Femur (tissue), 1 donor: ENCODE measurements around the gene BBX.

Experiments
- DNase-seq: peaks from one replicate; pipeline ENCODE4 v3.0.0-alpha.2; 2017

Gene BBX

DNA sequence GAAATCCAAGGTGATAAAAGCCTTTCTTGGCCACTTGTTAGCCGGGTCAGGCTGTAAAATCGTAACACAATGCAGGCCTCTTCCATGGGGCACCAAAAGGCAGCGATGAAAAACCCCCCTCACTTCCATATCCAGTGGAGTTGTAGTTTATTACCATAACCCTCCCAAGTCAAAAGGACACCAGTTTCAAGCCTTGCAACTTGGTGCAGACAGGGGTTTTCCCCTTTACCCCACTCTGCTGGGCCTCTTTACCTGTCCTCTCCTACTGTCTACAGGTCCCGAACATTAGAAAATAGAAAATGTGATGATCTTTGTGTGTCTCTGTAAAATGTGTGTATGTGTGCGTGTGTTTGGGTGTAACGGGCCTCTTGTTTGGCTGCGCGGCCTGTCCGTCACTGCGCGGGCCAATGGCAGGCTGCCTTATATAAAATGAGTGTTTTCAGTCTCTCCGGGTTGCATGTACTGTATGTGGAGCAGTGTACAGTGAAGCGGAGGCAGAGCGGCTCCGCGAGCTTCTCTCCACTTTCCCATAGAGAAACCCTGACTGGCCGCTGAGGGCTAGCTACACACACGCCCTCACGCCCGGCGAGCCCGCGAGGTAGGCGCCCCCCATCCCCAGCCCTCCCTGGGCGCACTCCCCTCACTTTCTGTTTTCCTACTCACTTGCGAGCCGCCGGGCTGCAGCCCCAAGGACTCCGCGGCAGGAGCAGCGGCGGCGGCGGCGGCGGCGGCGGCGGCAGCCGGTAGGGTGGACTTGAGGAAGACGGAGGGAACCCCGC, at the start of gene BBX:
BBX (plus strand) TSS at position 453 of the 779 bp plus-strand sequence. CDS start 187,499 bp downstream, outside the sequence.
- DNase-seq: peak; percentile 98

DNA sequence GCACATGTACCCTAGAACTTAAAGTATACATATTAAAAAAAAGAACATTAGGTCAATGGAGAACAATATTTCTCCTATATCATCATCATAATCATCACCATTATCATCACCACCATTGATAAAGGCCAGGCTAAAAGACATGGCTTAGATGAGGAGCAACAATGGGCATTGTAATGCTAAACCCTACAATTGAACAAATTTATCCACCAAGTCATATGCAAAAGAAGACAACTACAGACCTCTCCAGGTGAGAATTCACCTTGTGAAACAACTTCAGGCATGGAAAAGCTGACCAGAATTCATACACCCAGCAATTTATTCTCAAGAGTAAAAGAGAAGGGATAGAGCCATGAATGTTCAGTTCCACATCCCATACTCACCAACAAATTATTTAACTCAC, 46.3 kb upstream of the BBX start:
- DNase-seq: no peak

DNA sequence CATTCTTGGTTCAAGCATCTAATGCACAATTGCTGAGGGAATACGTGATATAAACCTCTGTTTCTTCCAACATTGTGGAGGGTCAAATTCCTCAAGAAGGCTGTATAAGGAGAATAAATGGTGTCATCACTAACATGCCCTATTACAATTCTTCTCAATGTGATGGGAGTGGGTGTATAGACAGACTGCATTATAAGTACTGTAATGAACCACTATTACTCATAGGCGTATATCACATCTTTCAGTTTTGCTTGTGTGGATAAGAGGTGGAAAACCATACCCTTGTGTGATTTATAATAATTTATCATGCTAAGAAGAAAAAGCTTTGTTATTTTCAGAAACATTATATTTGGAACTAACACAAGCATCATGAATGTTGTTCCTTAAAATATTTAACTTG, 35.3 kb upstream of the BBX start:
- no peak for DNase-seq

DNA sequence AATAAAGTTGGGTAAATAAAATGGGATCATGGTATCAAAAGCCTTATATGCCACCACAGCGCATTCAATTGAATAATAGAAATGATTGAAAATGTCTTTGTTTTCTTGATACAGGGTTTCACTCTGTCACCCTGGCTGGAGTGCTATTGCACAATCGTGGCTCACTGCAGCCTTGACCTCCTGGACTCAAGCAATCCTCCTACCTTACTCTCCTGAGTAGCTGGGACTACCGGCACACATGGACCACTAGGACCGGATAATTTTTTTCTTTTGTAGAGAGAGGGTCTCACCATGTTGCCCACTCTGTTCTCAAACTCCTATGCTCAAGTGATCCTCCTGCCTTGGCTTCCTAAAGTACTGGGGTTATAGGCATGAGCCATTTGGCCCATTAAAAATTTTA, 33.8 kb upstream of the BBX start:
- no peak for DNase-seq

DNA sequence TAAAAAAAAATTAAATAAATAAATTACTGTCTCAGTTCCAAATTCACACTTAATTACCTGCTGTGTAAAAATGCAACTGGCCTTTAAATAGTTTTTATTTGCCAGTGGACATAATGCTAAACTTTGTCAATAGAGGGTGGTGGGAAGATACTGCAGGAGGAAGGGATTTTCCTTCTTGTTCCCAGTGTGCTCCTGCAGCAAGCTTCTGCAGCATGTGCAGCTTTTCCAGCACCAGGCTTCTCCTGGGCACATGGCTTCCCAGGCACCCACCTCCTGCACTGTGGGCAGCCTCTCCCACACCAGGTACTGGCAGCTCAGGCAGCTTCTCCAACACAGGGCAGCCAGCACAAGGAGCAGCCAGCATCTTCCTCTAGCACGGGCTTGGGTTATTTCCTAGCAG, 29.6 kb upstream of the BBX start:
- DNase-seq: no peak

DNA sequence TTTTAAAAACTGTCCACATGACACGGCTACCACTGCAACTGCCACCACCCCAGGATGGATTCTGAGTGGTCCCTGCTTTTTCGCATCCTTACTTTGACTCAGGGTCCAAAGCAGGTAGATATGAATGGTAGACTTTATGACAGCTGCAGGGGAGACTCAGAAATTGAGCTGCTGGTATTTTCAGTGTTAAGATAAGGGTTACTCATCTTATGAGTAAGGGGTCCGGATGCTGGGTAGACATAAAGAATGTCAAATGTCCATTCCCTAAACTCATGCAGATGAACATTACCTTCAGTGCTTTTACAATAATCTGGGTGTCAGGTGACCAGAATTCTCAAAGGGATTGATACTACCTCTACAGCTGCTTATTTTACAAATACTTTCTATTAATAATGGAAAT, 25.9 kb upstream of the BBX start:
- DNase-seq: no peak

DNA sequence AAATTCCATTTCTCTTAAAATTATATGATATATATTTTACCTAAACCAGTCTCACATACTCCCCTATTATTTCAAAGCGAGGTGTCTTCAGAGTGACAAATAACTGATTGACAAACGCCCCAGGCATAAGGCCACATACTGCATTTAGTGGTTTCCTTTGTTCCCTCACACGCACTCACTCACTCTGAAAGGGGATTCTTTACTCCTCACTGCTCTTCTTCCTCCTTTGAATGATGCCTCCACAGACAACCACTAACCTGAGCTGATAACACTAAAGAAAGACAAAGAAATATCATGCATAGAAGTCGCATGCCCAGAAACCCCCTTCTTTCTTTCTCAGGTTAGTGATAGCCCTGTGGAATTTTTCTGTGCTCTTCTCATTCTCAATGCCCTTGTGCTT, 24.1 kb upstream of the BBX start:
- no peak for DNase-seq

DNA sequence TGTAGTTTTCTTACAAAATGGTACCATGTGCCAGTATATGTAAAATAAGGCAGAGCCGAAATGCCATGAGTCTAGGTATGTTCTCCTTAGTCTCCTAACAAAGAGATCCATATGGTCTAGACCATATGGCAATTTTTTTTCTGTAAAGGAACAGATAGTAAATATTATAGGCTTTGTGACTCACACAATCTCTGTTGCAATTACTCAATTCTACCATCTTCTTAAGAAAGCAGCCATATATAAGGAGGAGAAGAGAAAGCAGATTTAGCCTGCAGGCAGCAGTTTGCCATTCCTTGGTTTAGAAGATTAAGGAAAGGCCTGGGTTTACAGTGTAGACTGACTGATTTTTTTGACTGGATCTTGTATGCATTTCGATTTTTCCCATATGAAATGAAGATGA, 16.3 kb upstream of the BBX start:
- no peak for DNase-seq

DNA sequence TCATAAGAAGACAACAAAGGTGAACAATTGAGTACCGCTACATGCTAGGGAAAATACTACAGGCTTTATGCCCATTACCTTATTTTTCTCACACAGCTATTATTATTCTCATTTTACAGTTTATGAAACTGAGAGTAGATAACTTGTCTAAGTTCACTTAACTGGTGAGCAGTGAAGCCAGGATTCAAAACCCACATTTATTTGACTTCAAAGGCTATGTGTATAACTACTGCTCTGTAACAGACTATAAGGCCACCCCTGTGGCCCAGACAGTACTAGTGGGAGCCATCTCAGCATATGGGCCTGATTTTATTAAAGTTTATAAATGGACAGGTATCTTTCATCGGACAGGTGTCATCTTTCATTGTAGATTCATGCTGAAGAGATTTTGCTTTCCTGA, 14.4 kb upstream of the BBX start:
- no peak for DNase-seq

DNA sequence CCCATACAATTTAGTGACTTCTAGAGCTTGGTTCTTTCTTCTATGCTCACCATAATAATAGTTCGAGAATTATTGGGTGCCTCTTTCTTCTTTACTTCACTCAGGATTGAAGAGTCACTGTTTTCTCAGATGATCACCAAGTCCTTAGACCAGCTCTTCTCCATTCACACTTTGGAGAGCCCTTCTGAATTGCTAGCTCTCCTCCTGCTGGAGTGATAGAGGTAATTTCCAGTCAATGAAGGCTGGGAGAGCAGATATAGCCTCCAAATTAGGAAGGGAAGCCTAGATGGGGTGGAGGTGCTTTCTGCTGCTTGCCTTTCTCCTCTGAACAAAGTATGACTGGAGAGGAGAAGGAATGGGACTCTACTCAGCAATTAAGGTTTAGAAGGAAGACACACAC, 10.7 kb upstream of the BBX start:
- DNase-seq: no peak

DNA sequence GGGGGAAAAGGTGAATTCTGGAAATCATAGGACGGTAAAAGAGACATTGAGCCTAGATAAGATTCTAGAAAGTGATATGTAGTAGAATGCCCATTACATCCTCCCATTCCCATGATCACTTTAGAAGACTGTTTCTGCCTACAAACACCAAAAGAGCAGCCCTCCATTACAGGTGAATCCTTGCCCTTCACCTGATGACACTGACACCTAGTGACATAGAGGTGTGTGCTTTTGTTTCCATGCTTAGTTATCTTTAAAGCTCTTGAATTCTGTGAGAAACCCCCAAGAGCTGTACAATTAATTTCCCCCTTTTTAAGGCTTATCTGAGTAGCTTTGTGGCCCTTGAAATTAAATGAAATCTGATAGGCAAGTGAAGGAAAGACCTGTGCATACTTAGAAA, 8.3 kb upstream of the BBX start:
- no peak for DNase-seq

DNA sequence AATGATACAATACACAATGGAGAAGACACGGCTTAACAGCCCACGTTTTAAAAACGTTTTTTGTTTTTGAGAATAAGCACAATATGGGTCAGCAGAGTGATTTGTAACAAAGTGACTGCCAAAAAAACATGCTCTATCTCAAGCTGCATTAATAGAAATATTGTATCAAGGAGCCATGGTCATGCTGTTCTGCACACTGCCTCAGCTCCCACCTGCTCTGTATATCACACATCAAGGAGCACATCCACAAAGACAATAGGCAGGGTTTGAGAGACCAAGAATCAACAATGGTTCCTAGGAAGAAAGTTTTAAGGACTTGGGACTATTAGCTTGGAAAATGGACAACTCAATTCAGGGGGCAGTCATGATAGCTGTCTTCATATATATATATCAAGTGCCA, 6.3 kb upstream of the BBX start:
- no peak for DNase-seq

DNA sequence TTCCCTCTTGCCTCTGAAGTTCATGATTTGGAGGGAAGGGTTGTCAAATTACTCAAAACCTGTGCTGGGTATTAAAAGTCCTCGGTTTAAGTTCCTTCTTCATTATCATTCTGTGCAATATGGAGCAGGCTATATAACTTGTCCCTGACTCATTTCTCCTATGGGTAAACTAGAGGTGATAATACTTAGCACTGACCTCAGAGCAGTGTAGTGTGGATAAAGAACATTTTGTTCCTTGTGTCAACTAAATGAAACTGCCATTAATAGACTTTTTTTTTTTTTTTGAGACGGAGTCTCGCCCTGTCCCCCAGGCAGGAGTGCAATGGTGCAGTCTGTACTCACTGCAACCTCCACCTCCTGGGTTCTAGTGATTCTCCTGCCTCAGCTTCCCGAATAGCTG, 2.2 kb upstream of the BBX start:
- DNase-seq: no peak

DNA sequence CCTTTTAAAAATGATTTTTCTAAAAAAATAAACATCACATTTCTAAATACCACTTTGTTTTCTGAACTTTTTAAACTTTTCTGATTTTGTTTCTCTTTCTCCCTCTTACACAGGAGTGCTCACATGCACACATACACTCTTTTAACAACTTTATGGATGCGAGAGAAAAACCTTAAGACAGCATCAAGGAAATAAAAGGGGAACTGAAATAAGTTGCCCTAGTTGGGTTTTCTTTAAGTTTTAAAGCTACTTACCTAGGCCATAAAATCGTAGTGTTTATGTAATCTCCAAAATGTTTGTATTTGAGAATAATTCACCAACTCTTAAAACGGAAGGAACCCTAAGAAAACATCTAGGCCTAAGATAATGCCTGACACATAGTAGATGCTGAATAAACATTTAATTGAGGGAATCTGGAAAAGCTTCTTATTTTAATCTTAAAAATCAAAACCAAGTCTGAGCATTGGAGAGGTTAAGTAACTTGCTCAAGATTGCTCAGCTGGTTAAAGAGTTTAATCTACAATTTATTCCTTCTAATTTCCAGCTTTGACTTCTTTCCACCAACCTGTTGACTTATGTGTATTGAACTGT, 1.2 kb upstream of the BBX start:
- no peak for DNase-seq

DNA sequence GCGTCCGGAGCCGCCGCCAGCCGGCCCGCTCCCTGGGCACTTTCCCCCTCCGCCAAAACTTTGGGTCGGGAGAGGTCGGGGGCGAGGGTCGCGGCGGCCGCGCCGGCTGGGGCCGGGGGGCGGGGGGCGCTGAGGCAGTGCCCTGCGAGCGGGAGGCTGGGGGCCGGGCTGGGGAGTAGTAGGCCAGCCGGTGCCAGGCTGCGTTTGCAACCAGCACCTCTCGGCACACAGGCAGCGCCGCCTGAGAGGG, 452 bp downstream of the BBX start:
- no peak for DNase-seq

DNA sequence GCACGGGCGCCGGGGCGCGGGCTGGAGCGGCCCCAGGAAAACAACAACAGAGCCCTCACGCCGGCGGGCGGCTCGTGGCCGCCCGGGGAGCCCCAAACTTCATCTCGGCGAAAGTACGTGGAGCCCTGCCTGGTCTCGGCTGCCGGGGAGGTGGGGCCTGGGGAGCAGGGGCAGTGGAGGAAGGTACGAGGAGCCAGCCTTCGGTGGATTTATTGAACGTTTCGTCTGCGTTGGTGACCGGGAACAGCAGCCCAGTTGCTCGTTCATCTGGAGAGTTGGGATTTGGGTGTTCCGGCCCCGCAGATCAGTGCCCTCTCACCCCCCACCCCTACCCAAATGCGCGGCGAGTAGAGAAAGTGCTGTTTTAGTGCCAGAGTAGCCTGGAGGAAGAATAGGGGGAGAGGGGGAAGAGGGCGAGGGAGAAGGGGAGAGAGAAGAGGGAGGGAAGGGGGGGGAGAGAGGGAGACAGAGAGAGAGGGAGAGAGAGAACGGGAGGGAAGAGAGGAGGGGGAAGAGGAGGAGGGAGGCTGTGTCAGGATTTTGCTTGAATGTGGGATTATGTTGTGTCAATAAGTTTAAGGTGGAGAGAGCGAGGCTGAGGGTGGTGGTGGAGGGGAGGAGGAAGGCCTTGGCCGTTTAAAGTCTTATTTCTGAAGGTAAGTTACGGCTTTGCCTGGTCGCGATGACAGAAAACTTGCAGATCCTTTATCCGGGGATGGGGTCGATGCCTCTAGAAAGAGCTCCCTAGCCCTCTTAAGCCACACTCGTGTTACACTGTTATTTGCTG, 970 bp downstream of the BBX start:
- peak; percentile 65 for DNase-seq

DNA sequence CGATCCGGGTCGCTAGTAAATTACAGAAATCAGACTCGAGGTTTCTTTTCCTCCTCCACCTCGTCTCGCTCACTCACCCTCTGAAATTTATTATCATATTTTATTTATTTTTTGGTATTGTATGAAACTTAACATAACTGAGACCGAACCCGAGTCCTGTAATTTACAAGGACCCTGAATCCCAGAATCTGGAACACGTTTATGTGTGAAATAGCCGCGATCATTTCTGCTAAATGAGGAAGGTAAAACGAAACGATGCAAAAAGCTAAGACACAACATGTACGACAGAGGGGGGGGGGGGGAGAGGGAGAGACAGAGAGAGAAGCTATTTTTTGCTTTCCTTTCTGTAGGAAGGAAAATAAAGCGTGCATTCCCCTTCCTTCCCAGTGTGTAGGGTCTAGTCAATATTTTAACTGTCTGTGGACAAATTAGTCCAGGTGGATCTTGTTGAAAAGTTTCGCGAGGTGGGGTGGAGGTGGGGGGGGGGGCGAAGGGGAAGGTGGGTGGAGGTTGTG, 1.6 kb downstream of the BBX start:
- no peak for DNase-seq

DNA sequence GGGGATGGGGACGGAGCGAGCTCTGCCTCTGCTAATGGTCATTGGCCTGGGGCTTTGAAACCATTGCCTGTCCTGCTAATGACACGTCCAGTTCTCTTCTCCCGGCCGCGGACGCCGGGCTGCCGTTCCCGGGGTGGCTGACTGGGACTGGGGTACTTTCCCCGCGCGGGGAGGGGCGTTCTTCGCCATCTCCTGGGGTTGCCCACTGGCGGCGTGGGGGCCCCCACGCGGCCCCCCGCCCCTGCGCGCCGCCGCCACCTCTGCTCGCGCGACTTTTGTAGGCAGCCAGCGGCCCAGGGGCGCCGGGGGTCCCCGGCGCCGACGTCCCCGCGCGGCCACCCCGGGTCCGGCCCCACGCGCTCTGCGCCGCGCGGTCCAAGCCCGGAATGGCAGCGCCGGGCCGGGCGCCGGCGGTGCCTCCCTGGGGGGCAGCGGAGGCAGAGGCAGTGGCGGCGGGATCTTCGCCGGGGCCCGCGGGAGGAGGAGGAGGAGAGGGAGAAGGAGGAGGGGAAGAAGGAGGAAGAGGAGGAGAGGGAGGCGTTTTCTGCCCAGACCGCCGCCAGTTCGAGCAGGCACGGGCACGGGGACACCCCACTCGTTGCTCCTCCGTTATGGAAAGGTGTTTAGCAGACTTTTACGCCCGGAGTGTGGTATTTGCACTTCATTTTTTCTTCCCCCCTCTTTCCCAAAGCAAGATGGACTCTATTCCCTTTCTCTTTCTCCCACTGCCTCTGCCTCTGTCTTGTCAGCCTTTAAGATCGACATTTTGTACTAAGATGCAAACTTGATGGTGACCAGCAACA, 2.3 kb downstream of the BBX start:
- DNase-seq: peak; percentile 72

DNA sequence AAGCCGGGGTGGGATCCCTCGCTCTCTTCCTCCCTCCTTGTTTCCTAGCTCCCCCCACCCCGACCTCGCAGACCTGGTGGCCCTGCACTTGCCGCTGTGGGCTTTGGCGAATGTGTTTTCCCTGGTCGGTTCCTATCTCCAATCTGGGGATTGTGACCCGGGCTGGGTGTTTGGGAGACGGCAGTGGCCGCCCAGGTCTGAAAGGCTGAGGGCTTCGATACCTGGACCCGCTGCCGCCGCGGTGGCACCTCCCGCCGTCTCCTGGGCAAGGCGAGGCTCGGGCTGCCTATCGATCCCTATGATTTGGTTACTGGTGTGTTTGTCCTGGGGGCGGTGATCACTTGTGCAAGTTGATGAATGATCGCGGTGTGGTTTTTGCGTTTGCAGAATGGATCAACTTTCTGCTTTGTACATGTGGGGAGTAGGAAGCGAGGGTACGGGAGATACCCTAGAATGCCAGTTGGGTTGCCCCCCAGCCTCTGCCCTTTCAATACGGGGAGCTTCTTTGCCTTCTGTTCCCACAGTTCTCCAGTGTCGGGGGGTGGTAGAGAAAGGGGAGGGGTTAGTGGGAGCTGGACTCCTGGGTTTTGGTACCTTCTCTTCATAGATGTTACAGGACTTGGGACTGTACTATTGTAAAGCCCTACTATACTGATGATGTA, 3.0 kb downstream of the BBX start:
- peak; percentile 40 for DNase-seq

DNA sequence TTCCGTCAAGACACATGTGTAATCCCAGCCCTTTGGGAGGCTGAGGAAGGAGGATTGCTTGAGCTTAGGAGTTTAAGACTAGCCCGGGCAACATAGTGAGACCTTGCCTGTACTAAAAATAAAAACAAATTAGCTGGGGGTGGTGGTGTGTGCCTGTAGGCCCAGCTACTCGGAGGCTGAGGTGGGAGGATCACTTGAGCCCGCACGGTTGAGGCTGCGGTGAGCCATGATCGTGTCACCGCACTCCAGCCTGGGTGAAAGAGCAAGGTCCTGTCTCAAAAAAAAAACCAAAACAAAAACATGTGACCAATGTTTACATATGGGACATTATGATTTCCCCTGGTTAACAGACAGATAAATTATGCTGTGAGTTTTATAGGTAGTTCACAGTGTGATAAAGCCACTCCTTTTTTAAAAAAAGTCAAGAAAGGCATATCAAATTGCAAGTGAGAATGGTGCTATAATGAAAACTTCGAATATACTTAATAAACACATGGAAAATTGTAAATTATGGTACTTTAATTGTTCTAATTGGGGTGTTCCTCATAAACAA, 9.2 kb downstream of the BBX start:
- DNase-seq: no peak

DNA sequence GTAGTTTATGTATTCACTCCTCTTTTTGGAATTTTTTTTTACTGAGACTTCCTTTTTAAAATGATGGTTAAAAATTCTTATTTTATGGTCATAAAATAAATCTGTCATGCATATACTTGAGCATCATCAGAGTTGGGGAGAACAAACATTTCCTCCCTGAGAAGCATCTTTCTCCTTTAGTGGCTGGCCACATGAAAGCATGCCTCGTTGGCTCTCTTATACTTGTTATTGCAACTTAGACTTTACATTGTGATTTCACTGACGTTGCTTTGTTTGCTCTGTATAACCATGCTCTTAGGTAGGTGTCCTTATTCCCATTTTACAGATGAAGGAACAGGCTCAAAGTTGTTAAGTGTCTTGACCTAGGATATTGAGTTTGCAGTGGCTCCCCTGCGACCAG, 18.1 kb downstream of the BBX start:
- DNase-seq: no peak

DNA sequence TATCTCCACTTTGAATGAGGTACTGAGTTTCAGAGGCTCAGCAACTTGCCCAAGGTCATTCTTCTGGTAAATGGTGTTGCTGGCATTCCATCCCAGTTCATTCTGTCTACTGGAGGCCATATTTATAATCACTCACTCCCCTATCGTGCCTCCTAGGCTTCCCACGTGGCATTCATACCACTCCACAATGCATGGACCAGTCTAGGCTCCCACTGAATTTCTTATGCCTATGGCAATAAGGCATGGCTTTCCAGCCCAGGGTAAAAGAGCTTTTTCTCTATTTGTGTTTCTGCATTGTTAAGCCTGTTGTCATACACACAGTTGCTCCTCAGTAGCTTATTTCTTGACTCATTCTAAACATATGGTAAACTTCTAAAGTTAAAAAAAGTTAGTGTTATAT, 19.9 kb downstream of the BBX start:
- DNase-seq: no peak

DNA sequence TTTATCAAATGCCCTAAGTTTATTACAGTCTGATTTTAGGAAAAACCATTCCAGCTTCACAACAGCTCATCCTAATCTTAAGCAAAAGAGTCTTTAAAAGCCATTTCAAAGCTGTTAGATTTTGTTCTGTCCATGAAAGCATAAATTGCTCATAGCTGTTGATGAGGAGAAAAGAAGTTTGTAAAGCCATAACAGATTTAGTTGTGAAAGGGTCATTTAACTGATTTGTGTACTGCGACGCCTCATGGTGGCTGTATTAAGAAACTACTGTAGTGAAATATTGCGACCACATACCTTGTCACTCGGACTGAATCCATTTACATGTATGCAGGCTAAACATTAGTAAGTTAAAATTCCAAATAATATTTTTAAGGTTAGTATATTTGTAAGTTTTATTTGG, 20.9 kb downstream of the BBX start:
- no peak for DNase-seq
